ENCODE measurements around the gene IFNA16.
"Not testable (repeated sequence)": the region's sequence is repeated elsewhere in the genome, so short reads cannot be mapped to it uniquely, and the experiment has no call there.

The IFNA16 gene

DNA sequence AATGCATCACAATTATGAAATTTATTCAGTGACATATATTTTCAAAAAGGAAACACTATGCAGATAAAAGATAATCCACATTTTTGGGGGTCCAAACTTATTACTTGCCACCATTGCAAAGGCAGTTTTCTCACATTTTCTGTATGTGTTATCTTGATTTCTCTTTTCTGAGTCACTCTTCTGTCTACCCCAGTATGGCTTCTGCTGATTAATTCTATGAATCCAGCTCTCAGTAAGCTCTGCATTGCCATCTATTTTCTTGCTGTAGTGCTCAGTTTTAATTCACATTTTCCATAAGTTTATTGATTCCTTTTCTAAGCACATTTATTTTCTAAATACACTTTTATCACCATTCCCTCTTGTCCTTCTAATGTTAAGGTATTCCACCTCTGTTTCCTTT is 11.9 kb downstream of the IFNA16 start:
- DNase-seq: no peak
- H3K4me3 ChIP-seq (ENCODE audit: low read length): no peak overlapping the region
- H3K4me1 ChIP-seq (ENCODE audit: low read length): no peaks in the 10 kb centered on the region
- no peaks in the 10 kb centered on the region for H3K36me3 ChIP-seq (replicated peaks; ENCODE audit: insufficient read depth, low read length)
- no peaks in the 10 kb centered on the region for H3K79me2 ChIP-seq (ENCODE audit: low read length)
- TF ChIP-seq EZH2 (optimal IDR thresholded peaks at IDR 0.05; ENCODE audit: low read depth, low read length) (no peak), EZH2phosphoT487 (IDR thresholded peaks at IDR 0.05; ENCODE audit: low read length) (no peak)
- TF ChIP-seq, protein P1, sequence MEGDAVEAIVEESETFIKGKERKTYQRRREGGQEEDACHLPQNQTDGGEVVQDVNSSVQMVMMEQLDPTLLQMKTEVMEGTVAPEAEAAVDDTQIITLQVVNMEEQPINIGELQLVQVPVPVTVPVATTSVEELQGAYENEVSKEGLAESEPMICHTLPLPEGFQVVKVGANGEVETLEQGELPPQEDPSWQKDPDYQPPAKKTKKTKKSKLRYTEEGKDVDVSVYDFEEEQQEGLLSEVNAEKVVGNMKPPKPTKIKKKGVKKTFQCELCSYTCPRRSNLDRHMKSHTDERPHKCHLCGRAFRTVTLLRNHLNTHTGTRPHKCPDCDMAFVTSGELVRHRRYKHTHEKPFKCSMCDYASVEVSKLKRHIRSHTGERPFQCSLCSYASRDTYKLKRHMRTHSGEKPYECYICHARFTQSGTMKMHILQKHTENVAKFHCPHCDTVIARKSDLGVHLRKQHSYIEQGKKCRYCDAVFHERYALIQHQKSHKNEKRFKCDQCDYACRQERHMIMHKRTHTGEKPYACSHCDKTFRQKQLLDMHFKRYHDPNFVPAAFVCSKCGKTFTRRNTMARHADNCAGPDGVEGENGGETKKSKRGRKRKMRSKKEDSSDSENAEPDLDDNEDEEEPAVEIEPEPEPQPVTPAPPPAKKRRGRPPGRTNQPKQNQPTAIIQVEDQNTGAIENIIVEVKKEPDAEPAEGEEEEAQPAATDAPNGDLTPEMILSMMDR (IDR thresholded peaks at IDR 0.05; ENCODE audit: low read length): no peak
- H3F3A ChIP-seq (ENCODE audit: insufficient read depth, low read length): no peaks in the 10 kb centered on the region
- H4K20me1 ChIP-seq (ENCODE audit: insufficient read depth, low read length): no peaks in the 10 kb centered on the region
- no peaks in the 10 kb centered on the region for H3K9me2 ChIP-seq (replicated peaks; ENCODE audit: insufficient read depth, low read length)
- no peaks in the 10 kb centered on the region for H3K27me3 ChIP-seq (replicated peaks; ENCODE audit: insufficient read depth, low read length)
- no peak overlapping the region for H3K9ac ChIP-seq (ENCODE audit: low read length)
- no peak overlapping the region for H2AFZ ChIP-seq (ENCODE audit: low read length)
- H3K27ac ChIP-seq (ENCODE audit: low read length): no peak overlapping the region
- H3K9me3 ChIP-seq (replicated peaks; ENCODE audit: insufficient read depth, low read length): no peaks in the 10 kb centered on the region
- no peak overlapping the region for H3K4me2 ChIP-seq (ENCODE audit: low read depth, low read length)

DNA sequence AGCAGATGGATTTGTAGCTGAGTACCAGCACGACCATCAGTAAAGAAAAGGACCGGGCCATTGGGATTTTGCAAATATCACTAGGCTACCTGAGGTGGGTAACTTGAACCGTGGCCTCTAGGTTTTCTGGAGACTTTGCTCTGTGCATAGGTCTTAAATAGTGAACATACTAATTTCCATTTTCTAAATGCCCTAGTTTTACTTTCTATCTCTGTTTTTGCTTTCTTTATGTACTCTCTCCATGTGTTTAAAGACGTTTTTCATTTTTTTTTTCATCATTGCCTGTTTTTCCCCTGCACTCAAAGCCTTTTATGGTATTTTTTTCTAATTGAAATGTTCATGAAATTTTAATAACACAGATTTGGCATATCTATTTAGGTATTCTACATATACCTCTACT is 15.0 kb downstream of the IFNA16 start, which contains the start of gene IFNA7:
Gene IFNA7, minus strand, starts transcription at position 101 of the 400 bp plus-strand sequence. Its CDS starts 40 bp downstream, at position 61.
- H3K36me3 ChIP-seq (replicated peaks; ENCODE audit: insufficient read depth, low read length); H3K4me1 ChIP-seq (ENCODE audit: low read length); H4K20me1 ChIP-seq (ENCODE audit: insufficient read depth, low read length); DNase-seq; H3F3A ChIP-seq (ENCODE audit: insufficient read depth, low read length); H3K9me3 ChIP-seq (replicated peaks; ENCODE audit: insufficient read depth, low read length); H3K4me3 ChIP-seq (ENCODE audit: low read length); H3K9me2 ChIP-seq (replicated peaks; ENCODE audit: insufficient read depth, low read length); H3K79me2 ChIP-seq (ENCODE audit: low read length); H3K27ac ChIP-seq (ENCODE audit: low read length); H3K9ac ChIP-seq (ENCODE audit: low read length); H3K4me2 ChIP-seq (ENCODE audit: low read depth, low read length); H2AFZ ChIP-seq (ENCODE audit: low read length); H3K27me3 ChIP-seq (replicated peaks; ENCODE audit: insufficient read depth, low read length): not testable (repeated sequence)

DNA sequence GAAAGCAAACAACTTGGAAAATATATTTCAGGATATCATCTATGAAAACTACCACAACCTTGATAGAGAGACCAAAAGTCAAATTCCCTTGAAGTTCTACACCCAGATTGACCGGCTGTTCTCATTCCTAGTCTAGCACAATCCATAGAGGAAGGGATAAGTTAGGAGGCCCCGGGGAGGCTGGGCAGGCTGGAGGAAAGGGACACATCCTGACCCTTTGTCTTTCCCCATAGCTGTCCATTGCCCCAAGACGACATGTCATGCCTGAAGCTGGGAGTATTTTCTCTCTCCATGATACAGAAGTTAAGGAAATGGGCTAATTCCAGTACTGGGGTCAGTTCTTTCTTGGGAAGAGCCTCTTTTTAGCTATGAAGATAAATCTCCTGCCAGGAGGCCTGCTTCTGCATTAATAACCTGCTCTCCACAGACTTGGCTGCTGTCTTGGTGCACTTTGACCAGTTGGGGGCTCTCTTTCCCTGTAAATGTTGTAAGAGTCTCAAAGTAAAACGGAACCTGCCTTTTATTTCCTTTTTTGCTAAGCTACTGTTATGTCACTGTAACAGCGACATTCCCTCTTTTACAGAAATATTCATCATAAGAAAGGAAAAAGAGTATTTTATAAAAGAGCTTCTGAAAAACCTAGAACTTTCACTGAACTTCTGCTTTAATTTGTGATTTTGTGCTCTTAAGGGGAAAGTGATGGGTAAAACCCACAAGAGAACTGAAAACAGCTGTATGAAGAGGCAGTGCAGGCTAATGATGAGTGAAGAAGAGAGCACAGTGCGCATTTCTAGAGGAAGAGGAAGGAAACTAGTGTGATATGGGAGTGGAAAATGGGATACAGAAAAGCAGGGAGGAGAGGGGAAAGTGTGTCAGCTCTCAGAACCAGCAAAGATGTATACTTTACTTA is 22.0 kb downstream of the IFNA16 start:
- H3K4me3 ChIP-seq (ENCODE audit: low read length); H3K4me1 ChIP-seq (ENCODE audit: low read length); H3K9me3 ChIP-seq (replicated peaks; ENCODE audit: insufficient read depth, low read length); H3K27ac ChIP-seq (ENCODE audit: low read length); H4K20me1 ChIP-seq (ENCODE audit: insufficient read depth, low read length); H3K27me3 ChIP-seq (replicated peaks; ENCODE audit: insufficient read depth, low read length); H3F3A ChIP-seq (ENCODE audit: insufficient read depth, low read length); H3K9ac ChIP-seq (ENCODE audit: low read length); H2AFZ ChIP-seq (ENCODE audit: low read length); H3K4me2 ChIP-seq (ENCODE audit: low read depth, low read length); H3K79me2 ChIP-seq (ENCODE audit: low read length); H3K9me2 ChIP-seq (replicated peaks; ENCODE audit: insufficient read depth, low read length); H3K36me3 ChIP-seq (replicated peaks; ENCODE audit: insufficient read depth, low read length): not testable (repeated sequence)
- TF ChIP-seq, protein P1 (IDR thresholded peaks at IDR 0.05; ENCODE audit: low read length): peak; percentile 36
- DNase-seq: peak; percentile 26

DNA sequence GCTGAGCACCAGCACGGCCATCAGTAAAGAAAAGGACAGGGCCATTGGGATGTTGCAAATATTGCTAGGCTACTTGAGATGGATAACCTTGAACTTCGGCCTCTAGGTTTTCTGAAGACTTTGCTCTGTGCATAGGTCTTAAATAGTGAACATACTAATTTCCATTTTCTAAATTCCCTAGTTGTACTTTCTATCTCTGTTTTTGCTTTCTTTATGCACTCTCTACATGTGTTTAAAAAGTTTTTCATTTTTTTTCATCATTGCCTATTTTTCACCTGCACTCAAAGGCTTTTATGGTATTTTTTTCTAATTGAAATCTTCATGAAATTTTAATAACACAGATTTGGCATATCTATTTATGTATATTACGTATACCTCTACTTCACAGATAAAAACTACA is 29.6 kb downstream of the IFNA16 start, which contains the start of gene IFNA4:
Gene IFNA4, minus strand, starts transcription at position 101 of the 400 bp plus-strand sequence. Its CDS starts 56 bp downstream, at position 45.
- H3K27ac ChIP-seq (ENCODE audit: low read length): not testable (repeated sequence)

More for the DNA sequence above, 29.6 kb downstream of the IFNA16 start, which contains the start of gene IFNA4:
- not testable (repeated sequence) for H3K36me3 ChIP-seq (replicated peaks; ENCODE audit: insufficient read depth, low read length); H3K79me2 ChIP-seq (ENCODE audit: low read length); H4K20me1 ChIP-seq (ENCODE audit: insufficient read depth, low read length); H3K4me2 ChIP-seq (ENCODE audit: low read depth, low read length); H3K9me2 ChIP-seq (replicated peaks; ENCODE audit: insufficient read depth, low read length); H3F3A ChIP-seq (ENCODE audit: insufficient read depth, low read length); H3K4me1 ChIP-seq (ENCODE audit: low read length); DNase-seq; H2AFZ ChIP-seq (ENCODE audit: low read length); H3K27me3 ChIP-seq (replicated peaks; ENCODE audit: insufficient read depth, low read length); H3K9ac ChIP-seq (ENCODE audit: low read length); H3K4me3 ChIP-seq (ENCODE audit: low read length); H3K9me3 ChIP-seq (replicated peaks; ENCODE audit: insufficient read depth, low read length)
